Mammary epithelial cell (primary cell): ENCODE data around the gene KDM4C.

Experiments used
- EZH2 ChIP-seq: IDR thresholded peaks from 2 replicates; pipeline ENCODE4 v1.6.1; 2012; ENCODE audit warnings: low read length, inconsistent platforms, borderline replicate concordance
- TF ChIP-seq, protein P1 (sequence below), 2 donors: IDR thresholded peaks in 1 of 2; conservative IDR thresholded peaks in 1 of 2; 2 replicates each; pipeline ENCODE4 v1.5.1; 2011 to 2012; ENCODE audit warnings: inconsistent platforms in 2 of 2, low read length in 2 of 2, mild to moderate bottlenecking in 2 of 2, control low read depth in 1 of 2, low read depth in 1 of 2; ENCODE audit not compliant: insufficient read depth in 1 of 2; ENCODE audit errors: extremely low read depth in 1 of 2

DNA sequence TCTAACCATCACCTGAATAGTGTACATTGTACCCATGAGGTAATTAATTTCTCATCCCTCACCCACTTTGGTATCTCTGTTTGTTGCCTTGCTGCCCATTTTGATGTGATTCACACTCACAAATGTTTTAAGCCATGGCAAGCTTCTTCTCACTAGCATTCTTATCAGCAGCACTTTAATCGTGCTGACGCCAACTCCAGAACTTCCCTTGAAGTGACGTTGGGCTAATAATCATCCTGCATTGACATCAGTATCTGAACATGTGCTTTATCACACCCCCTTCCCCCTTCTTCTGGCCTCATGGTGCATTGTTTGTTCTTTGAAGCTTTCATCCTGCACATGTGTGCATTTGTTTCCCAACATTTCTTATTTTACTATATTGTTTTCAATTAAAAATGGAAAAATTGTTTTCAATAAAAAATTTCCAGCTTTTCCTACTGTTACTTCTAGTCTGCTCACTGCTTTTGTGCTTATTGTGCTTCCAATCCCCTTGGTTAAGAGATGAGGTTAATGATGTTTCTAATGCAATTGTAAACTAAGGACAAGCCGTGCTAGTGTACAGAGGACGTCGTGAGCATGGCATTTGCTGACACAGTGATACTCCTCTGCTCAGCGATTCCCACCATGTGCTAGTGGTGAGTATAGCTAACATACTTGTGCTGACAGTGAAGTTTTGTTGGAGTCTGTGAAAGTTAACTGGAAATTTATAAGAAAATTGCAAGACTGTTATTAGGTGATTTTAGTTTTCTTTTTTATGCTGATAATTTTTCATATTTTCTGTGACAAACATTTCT lies 238.5 kb downstream of the KDM4C start:
- TF ChIP-seq, protein P1, sequence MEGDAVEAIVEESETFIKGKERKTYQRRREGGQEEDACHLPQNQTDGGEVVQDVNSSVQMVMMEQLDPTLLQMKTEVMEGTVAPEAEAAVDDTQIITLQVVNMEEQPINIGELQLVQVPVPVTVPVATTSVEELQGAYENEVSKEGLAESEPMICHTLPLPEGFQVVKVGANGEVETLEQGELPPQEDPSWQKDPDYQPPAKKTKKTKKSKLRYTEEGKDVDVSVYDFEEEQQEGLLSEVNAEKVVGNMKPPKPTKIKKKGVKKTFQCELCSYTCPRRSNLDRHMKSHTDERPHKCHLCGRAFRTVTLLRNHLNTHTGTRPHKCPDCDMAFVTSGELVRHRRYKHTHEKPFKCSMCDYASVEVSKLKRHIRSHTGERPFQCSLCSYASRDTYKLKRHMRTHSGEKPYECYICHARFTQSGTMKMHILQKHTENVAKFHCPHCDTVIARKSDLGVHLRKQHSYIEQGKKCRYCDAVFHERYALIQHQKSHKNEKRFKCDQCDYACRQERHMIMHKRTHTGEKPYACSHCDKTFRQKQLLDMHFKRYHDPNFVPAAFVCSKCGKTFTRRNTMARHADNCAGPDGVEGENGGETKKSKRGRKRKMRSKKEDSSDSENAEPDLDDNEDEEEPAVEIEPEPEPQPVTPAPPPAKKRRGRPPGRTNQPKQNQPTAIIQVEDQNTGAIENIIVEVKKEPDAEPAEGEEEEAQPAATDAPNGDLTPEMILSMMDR (conservative IDR thresholded peaks at IDR 0.05 in 1 of 2, IDR thresholded peaks at IDR 0.05 in 1 of 2; ENCODE audit: extremely low read depth in 1 of 2, insufficient read depth in 1 of 2, low read depth in 1 of 2, low read length in 2 of 2): no peak
- TF ChIP-seq EZH2: no peak
